Transverse colon (tissue), 4 donors: ENCODE data around the gene SEMA3F. TPM values are rescaled to one million over a fixed set of nuclear protein-coding genes. Genes with fewer than 3 reads are reported as not detected.

Source experiments
- DNase-seq: peaks from one replicate; pipeline ENCODE4 v3.0.0-alpha.2; 2019
- H3K27ac ChIP-seq, 4 donors: fragments of 200-600 bp; sonication (generic); 2 replicates each; pipeline ENCODE4 v1.5.1; 2016 to 2018; ENCODE audit warnings: inconsistent platforms in 4 of 4
- H3K27me3 ChIP-seq: fragments of 200-600 bp; sonication (generic); 2 replicates; pipeline ENCODE4 v1.5.1; 2017; ENCODE audit warnings: inconsistent platforms
- H3K36me3 ChIP-seq, 4 donors: fragments of 200-600 bp; sonication (generic); 2 replicates each; pipeline ENCODE4 v1.5.1; 2017 to 2019; ENCODE audit warnings: inconsistent platforms in 4 of 4
- H3K4me1 ChIP-seq, 4 donors: fragments of 200-600 bp; sonication (generic); 2 replicates each; pipeline ENCODE4 v1.5.1; 2017 to 2020; ENCODE audit warnings: inconsistent platforms in 4 of 4
- H3K4me3 ChIP-seq, 4 donors: fragments of 200-600 bp; sonication (generic); 1 replicate in 1 of 4; 2 replicates in 3 of 4; pipeline versions ENCODE4 v1.5.1 to v1.6.1; 2017 to 2019; ENCODE audit warnings: inconsistent platforms in 4 of 4
- H3K9me3 ChIP-seq, 2 donors: fragments of 200-600 bp; sonication (generic); 2 replicates each; pipeline ENCODE4 v1.5.1; 2017 to 2019; ENCODE audit warnings: inconsistent platforms in 2 of 2
- EP300 ChIP-seq: sonication (generic); formaldehyde crosslinking; IDR thresholded peaks from one replicate; pipeline ENCODE4 v1.6.1; 2017; ENCODE audit warnings: antibody characterized with exemption, low read depth
- POLR2A ChIP-seq: fragments of 450-650 bp; IDR thresholded peaks from one replicate; pipeline ENCODE4 v1.6.1; 2016; ENCODE audit warnings: antibody characterized with exemption, mild to moderate bottlenecking, moderate library complexity
- POLR2AphosphoS5 ChIP-seq, 3 donors: sonication (generic); formaldehyde crosslinking; IDR thresholded peaks; one replicate each; pipeline ENCODE4 v1.6.1; 2016; ENCODE audit warnings: antibody characterized with exemption in 3 of 3
- WGBS, 2 donors: methylation state at CpG; one replicate each; pipeline ENCODE4 v1.1.5; 2018; ENCODE audit warnings: low coverage in 1 of 2; 5-methylcytosine and 5-hydroxymethylcytosine counted together
- in situ Hi-C, 4 donors: fragments of 200-750 bp; cut with MboI; loops; one replicate each; pipeline versions ENCODE4 v1.15.0 to v1.15.1; 2017; ENCODE audit warnings: low sequenced_read_pairs in 3 of 4, low pct_ligation_motif_present in 1 of 4, low pct_unique_long_range_greater_than_20kb in 1 of 4
- intact Hi-C: fragments of 100-400 bp; cut with DNase I; formaldehyde crosslinking; loops from one replicate; pipeline ENCODE4 v1.15.1; 2023; ENCODE audit warnings: low total_unique reads
- total RNA-seq, 4 donors: library from RNA; depleted of rRNA; stranded (reverse); fragments of >200 nt; gene quantifications; one replicate each; pipeline ENCODE4 v1.1.0, GENCODE V29; 2016
- TF ChIP-seq, protein P1 (sequence below), 5 experiments: fragments of 200-600 bp in 3 of 5; fragments of 450-650 bp in 2 of 5; sonication (generic) in 3 of 5; IDR thresholded peaks; 1 replicate in 2 of 5; 2 replicates in 3 of 5; pipeline ENCODE4 v1.5.1; 2016 to 2017; ENCODE audit warnings: antibody characterized with exemption in 5 of 5, inconsistent platforms in 3 of 5, mild to moderate bottlenecking in 2 of 5, moderate library complexity in 1 of 5

SEMA3F gene
- total RNA-seq, 4 donors from 2014 or later, result 1.9 to 30.6 (median 3.8) TPM

DNA sequence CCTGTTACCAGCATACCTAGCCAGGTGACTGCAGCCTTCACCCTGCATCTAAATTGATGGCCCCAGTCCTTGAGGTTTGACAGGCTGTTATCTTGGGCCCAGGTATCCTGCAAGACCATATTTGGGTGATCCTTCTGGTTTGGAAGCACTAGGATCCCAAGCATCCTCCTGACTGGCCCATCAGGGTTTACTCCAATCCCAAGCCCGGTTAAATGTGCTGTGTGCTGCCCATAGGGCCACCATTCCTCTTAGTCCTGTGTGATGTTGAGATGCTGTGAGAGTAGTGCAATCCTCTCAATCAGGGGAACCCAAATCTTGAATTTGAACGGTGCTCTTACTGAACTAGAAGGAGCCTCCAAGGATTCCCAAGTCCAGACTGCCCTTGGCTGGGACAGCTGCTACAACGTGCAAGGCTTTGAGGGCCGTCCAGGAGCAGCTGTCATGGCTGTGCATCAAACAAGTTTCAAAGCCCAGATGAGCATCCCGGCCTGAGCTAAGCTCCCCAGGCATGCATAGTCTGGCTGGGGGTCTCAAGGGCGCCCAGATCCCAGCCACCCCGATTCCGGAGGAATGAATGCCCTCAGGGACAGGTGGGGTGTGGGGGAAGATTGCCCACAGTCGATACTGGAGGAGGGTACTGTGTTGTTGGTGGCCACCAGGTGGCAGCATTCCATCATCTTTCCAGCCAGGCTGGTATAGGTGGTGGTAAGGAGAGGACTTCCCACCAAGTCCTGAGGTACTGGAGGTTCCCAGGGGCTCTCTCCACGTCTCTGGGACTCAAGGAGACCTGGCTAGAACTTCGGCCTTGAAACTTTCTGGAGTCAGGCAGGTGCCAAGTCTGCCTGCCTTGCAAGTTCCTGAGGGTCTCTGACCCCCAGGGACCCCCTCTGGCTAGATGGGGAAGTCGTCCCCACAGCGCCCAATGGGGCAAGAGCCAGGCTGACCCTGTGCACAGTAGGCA is 33.8 kb upstream of the SEMA3F start:
- TF ChIP-seq POLR2A (no peak), EP300 (no peak), POLR2AphosphoS5 (IDR thresholded peaks at IDR 0.05) (peak in 2 of 3 donors; percentile 10 to 77)
- TF ChIP-seq, protein P1, sequence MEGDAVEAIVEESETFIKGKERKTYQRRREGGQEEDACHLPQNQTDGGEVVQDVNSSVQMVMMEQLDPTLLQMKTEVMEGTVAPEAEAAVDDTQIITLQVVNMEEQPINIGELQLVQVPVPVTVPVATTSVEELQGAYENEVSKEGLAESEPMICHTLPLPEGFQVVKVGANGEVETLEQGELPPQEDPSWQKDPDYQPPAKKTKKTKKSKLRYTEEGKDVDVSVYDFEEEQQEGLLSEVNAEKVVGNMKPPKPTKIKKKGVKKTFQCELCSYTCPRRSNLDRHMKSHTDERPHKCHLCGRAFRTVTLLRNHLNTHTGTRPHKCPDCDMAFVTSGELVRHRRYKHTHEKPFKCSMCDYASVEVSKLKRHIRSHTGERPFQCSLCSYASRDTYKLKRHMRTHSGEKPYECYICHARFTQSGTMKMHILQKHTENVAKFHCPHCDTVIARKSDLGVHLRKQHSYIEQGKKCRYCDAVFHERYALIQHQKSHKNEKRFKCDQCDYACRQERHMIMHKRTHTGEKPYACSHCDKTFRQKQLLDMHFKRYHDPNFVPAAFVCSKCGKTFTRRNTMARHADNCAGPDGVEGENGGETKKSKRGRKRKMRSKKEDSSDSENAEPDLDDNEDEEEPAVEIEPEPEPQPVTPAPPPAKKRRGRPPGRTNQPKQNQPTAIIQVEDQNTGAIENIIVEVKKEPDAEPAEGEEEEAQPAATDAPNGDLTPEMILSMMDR (IDR thresholded peaks at IDR 0.05), result peak; percentile 84 to 93 (median 85)
- Histone ChIP-seq H3K27me3 (no peaks in the 10 kb centered on the region), H3K9me3 (no peaks in the 10 kb centered on the region), H3K4me1 (peaks cover 0 to 19% (median 5%) of the 10 kb centered on the region in 4 donors), H3K27ac (no peak overlapping the region), H3K36me3 (peaks cover 0 to 34% (median 12%) of the 10 kb centered on the region in 4 donors), H3K4me3 (no peak overlapping the region)
- 26 to 50% methylated on average over 1 to 12 of the region's 13 CpGs for WGBS, 2 donors
- intact Hi-C loops (loop anchor here (2.0 to 10.0 kb wide), 2 partner anchors 67 to 153 kb away; partner anchors contain the start of gene LSMEM2), in situ Hi-C loops (loop anchor here in 3 of 4 donors (5.0 to 10.0 kb wide), 3 partner anchors 61 to 73 kb away; partner anchors contain the start of gene GNAT1 (in 1 of the 3))
- DNase-seq, result peak; percentile 81

DNA sequence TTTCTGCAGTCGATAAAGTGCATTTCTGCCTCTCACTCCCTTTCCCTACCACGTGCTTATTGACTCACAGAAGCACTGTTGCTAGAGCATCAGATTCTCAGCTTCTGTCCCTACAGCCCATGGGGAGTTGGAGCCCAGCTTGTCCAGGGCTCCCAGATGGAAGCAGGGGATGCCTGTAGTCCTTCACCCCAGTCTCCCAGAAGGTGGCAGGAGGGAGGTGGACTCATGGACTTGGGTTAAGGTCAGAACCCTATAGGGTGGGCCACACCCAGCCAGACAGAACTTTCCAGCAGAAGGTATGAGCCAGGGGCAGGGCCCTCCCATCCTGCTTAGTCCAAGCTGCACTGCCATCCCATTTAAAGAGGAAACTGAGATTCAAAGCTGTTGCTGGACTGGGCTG is 33.1 kb upstream of the SEMA3F start:
- Histone ChIP-seq H3K27me3 (no peaks in the 10 kb centered on the region), H3K4me3 (no peak overlapping the region), H3K4me1 (peaks cover 0 to 23% (median 8%) of the 10 kb centered on the region in 4 donors), H3K9me3 (no peaks in the 10 kb centered on the region), H3K36me3 (peaks cover 0 to 27% (median 8%) of the 10 kb centered on the region in 4 donors), H3K27ac (no peak overlapping the region)
- intact Hi-C loops (loop anchor here (2.0 to 10.0 kb wide), 2 partner anchors 67 to 153 kb away; partner anchors contain the start of gene LSMEM2), in situ Hi-C loops (loop anchor here in 3 of 4 donors (5.0 to 10.0 kb wide), 3 partner anchors 60 to 73 kb away; partner anchors contain the start of gene GNAT1 (in 1 of the 3))
- no peak for DNase-seq
- TF ChIP-seq EP300 (no peak), POLR2A (no peak), POLR2AphosphoS5 (IDR thresholded peaks at IDR 0.05) (no peak)
- TF ChIP-seq, protein P1 (IDR thresholded peaks at IDR 0.05), result no peak
- 73% methylated on average over 2 of the region's 2 CpGs; no CpG with 5 or more reads in 1 of the 2 donors for WGBS, 2 donors

DNA sequence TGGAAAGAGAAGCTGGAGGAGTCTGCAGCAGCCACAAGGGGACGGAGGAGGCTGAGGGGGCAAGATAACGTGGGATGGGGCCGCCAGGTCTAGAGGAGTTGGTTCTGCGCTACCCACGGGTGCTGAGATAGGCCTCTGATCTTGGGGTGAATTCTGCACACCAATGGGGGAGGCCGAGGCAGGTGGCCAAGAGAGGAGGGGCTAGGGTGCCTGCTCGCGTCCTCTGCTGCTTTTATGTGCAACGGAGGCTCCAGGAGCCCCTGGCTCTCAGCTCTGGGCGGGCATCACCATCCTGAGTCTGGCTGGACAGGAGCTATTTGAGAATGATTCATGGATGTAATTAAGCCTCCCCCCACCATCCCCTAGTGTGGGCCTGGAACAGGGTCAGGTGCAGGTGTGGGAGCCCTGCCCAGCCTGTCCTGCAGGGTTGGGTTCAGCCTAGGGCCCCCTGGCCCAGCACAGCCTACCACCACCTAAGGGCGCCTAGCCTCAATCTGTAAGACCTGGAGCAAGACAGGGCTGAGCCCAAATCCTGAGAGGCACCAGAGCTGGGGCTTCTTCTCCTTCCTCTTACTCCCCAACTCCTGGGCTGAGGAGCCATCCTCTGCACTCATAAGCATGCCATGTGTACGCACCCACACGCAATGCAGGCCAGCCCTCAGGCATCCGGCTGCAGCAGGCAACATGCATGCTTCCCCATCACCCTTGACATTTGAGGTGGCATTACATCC is 32.3 kb upstream of the SEMA3F start:
- DNase-seq, result no peak
- TF ChIP-seq POLR2AphosphoS5 (IDR thresholded peaks at IDR 0.05) (no peak), EP300 (no peak), POLR2A (no peak)
- TF ChIP-seq, protein P1 (IDR thresholded peaks at IDR 0.05), result no peak
- Histone ChIP-seq H3K27me3 (no peaks in the 10 kb centered on the region), H3K27ac (no peak overlapping the region), H3K9me3 (no peaks in the 10 kb centered on the region), H3K36me3 (peaks cover 0 to 19% (median 4%) of the 10 kb centered on the region in 4 donors), H3K4me1 (peaks cover 0 to 23% (median 10%) of the 10 kb centered on the region in 4 donors), H3K4me3 (no peak overlapping the region)
- 81 to 95% methylated on average over 5 to 11 of the region's 14 CpGs for WGBS, 2 donors
- in situ Hi-C loops, result loop anchor here in 3 of 4 donors (5.0 to 10.0 kb wide), 3 partner anchors 59 to 72 kb away; partner anchors contain the start of gene GNAT1 (in 1 of the 3)
- intact Hi-C loops, result loop anchor here (2.0 to 10.0 kb wide), 2 partner anchors 66 to 152 kb away; partner anchors contain the start of gene LSMEM2
